Skeletal muscle cell (primary cell): ENCODE data around the gene MYRF.

Experiments used
- DNase-seq: peaks from one replicate; pipeline ENCODE4 v3.0.0-alpha.2; 2010; ENCODE audit warnings: low read depth
- H3K4me3 ChIP-seq: 2 replicates; pipeline ENCODE4 v1.5.1; 2011; ENCODE audit warnings: low read depth, mild to moderate bottlenecking, control low read depth, low read length, moderate library complexity

MYRF gene

GRCh38 chr11:61830237-61831105, 78.0 kb downstream of the MYRF start:
- no peak for DNase-seq
- H3K4me3 ChIP-seq = peak overlapping the region; percentile 94

- no peak for DNase-seq
- no peak overlapping the region for H3K4me3 ChIP-seq
These were observed 79.8 kb downstream of the MYRF start for GRCh38 chr11:61832207-61832606.

GRCh38 chr11:61832754-61833153, 80.3 kb downstream of the MYRF start:
- H3K4me3 ChIP-seq = no peak overlapping the region

GRCh38 chr11:61833471-61833870, 81.0 kb downstream of the MYRF start:
- no peak overlapping the region for H3K4me3 ChIP-seq
- DNase-seq = no peak

More at GRCh38 chr11:61832754-61833153, 80.3 kb downstream of the MYRF start:
- no peak for DNase-seq

GRCh38 chr11:61833926-61834277, 81.5 kb downstream of the MYRF start:
- no peak overlapping the region for H3K4me3 ChIP-seq
- no peak for DNase-seq

GRCh38 chr11:61834278-61835048, 82.0 kb downstream of the MYRF start:
- peak; percentile 54 for DNase-seq
- no peak overlapping the region for H3K4me3 ChIP-seq

GRCh38 chr11:61836193-61836592, 83.8 kb downstream of the MYRF start:
- no peak for DNase-seq

GRCh38 chr11:61837411-61838005, 85.1 kb downstream of the MYRF start:
- H3K4me3 ChIP-seq = no peak overlapping the region
- DNase-seq = no peak

More at GRCh38 chr11:61836193-61836592, 83.8 kb downstream of the MYRF start:
- no peak overlapping the region for H3K4me3 ChIP-seq
